ENCODE data around the gene SIAH3.

- TF ChIP-seq EZH2phosphoT487 (IDR thresholded peaks at IDR 0.05; ENCODE audit: unreplicated experiment) (no peak), CTCF (conservative IDR thresholded peaks at IDR 0.05; ENCODE audit: low read depth in 2 of 2) (no peak), POLR2AphosphoS5 (IDR thresholded peaks at IDR 0.05; ENCODE audit: low read depth) (no peak), REST (IDR thresholded peaks at IDR 0.05; ENCODE audit: unreplicated experiment) (no peak), EZH2 (IDR thresholded peaks at IDR 0.05; ENCODE audit: low read depth, unreplicated experiment) (no peak), JUNB (IDR thresholded peaks at IDR 0.05; ENCODE audit: unreplicated experiment) (no peak), ZNF462 (CRISPR knock-in tag; IDR thresholded peaks at IDR 0.05) (no peak), ETS1 (IDR thresholded peaks at IDR 0.05) (no peak), CREB1 (CRISPR knock-in tag; IDR thresholded peaks at IDR 0.05; ENCODE audit: low read depth) (no peak), STAT1 (IDR thresholded peaks at IDR 0.05; ENCODE audit: unreplicated experiment) (no peak), ZNF114 (CRISPR knock-in tag; IDR thresholded peaks at IDR 0.05) (no peak), NANOG (IDR thresholded peaks at IDR 0.05; ENCODE audit: borderline replicate concordance) (no peak)
Measured at GRCh38 chr13:45850027-45850613, 1.4 kb downstream of the SIAH3 start.

Data from GM23338 (cell line).